ENCODE results near the gene GALNT7.

The GALNT7 gene

DNA sequence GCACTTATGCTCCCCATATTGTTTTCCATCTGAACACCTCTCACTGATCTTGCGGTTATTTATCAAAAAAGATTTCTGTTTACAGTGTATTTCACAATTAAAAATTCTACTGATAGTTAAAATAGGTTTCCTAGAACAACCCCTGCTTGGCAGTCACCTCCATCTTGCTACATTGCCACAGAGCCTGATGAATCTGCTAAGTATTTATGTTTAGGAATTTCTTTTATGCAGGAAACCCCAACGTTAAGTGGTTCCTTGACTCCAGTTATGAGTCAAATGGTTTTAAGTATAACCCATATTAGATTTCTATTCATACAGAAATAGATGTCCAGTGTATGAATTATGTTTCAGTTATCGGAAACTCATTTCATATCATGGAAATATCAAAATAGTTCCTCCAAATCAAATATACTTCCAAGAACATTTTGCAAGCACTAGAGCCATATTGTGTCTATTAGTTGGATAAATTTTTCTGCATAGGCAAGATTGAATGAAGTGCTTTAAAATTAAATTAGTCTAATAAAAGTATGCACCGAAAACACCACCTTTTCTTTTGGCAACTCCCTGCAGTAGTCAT lies 20.6 kb downstream of the GALNT7 start:
- H2AK5ac ChIP-seq (ENCODE audit: low read depth, low read length): no peak overlapping the region
- H3K36me3 ChIP-seq (replicated peaks in 1 of 2; ENCODE audit: control insufficient read depth in 2 of 2, insufficient read depth in 2 of 2, low read length in 2 of 2): no peaks in the 10 kb centered on the region
- no CpG with 5 or more reads among the region's 4 CpGs for WGBS, 2 donors (ENCODE audit: extremely low coverage in 2 of 2, insufficient read length in 2 of 2, insufficient replicate concordance in 1 of 2)

DNA sequence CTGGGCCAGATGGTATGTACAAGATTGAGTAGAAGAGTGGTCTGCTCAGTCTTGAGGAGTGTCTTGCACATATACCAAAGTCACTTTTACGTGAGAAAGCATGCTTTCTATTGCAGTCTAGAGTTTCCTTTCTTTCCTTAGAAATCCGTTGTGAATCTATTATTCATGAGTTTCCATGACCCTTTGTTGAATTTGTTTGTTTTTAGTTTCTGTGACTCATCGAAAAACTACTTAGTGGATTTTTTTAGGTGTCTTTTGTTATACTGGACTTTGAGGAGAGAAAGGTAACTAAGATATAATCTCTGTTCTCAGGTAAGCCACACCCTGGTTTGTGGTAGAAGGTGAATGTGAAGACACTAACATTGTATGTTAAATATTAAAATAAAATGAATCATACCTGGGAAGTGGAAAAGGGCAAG lies 23.0 kb downstream of the GALNT7 start:
- no peak overlapping the region for H3K27ac ChIP-seq (replicated peaks; ENCODE audit: low read length)
- no peak overlapping the region for H4K8ac ChIP-seq (ENCODE audit: low read depth, low read length)
- no peak overlapping the region for H3K9ac ChIP-seq (ENCODE audit: low read depth, low read length, poor library complexity)
- no peak overlapping the region for H2AFZ ChIP-seq (ENCODE audit: low read length)
- no peak overlapping the region for H3K14ac ChIP-seq (ENCODE audit: low read length)
- H3K23ac ChIP-seq (ENCODE audit: low read depth, low read length, poor library complexity): no peak overlapping the region
- WGBS, 2 donors (ENCODE audit: extremely low coverage in 2 of 2, insufficient read length in 2 of 2, insufficient replicate concordance in 1 of 2): no CpG with 5 or more reads among the region's 3 CpGs
- H3K27me3 ChIP-seq (ENCODE audit: control insufficient read depth in 3 of 3, insufficient read depth in 3 of 3, low read depth in 1 of 3, low read length in 3 of 3): no peaks in the 10 kb centered on the region
- no peak overlapping the region for H2BK5ac ChIP-seq (ENCODE audit: low read length)
- H3K4me1 ChIP-seq (ENCODE audit: control insufficient read depth in 2 of 2, insufficient read depth in 1 of 2, low read depth in 1 of 2, low read length in 2 of 2): peaks cover 1 to 16% of the 10 kb centered on the region in 2 donors
- no peak overlapping the region for H4K91ac ChIP-seq (ENCODE audit: low read depth, low read length, poor library complexity)
- H3K9me3 ChIP-seq (replicated peaks in 1 of 2; ENCODE audit: control insufficient read depth in 2 of 2, insufficient read depth in 1 of 2, low read depth in 1 of 2, low read length in 2 of 2): no peaks in the 10 kb centered on the region
- DNase-seq (ENCODE audit: low spot score): no peak
- H2BK15ac ChIP-seq (ENCODE audit: low read length): no peak overlapping the region
- no peak overlapping the region for H2AK5ac ChIP-seq (ENCODE audit: low read depth, low read length)
- no peak overlapping the region for H3K18ac ChIP-seq (ENCODE audit: low read length)
- H3K4me3 ChIP-seq (ENCODE audit: low read length in 2 of 2): no peak overlapping the region
- H3K79me1 ChIP-seq (ENCODE audit: low read depth, low read length): peaks cover 1% of the 10 kb centered on the region
- no peak overlapping the region for H3K4ac ChIP-seq (ENCODE audit: low read length)
- H3K36me3 ChIP-seq (replicated peaks in 1 of 2; ENCODE audit: control insufficient read depth in 2 of 2, insufficient read depth in 2 of 2, low read length in 2 of 2): no peaks in the 10 kb centered on the region
- no peak overlapping the region for H3K4me2 ChIP-seq (ENCODE audit: insufficient read depth, low read length, poor library complexity, severe bottlenecking)
- H2BK12ac ChIP-seq (ENCODE audit: low read length): no peak overlapping the region
- H2BK120ac ChIP-seq (ENCODE audit: low read depth, low read length): no peak overlapping the region

More for the DNA sequence above, 20.6 kb downstream of the GALNT7 start:
- H3K79me1 ChIP-seq (ENCODE audit: low read depth, low read length): no peaks in the 10 kb centered on the region
- no peak overlapping the region for H2BK15ac ChIP-seq (ENCODE audit: low read length)
- H3K4me3 ChIP-seq (ENCODE audit: low read length in 2 of 2): no peak overlapping the region
- no peak overlapping the region for H3K27ac ChIP-seq (replicated peaks; ENCODE audit: low read length)
- no peak for DNase-seq (ENCODE audit: low spot score)
- no peak overlapping the region for H3K23ac ChIP-seq (ENCODE audit: low read depth, low read length, poor library complexity)
- H3K9me3 ChIP-seq (replicated peaks in 1 of 2; ENCODE audit: control insufficient read depth in 2 of 2, insufficient read depth in 1 of 2, low read depth in 1 of 2, low read length in 2 of 2): no peaks in the 10 kb centered on the region
- peaks cover 1 to 16% of the 10 kb centered on the region in 2 donors for H3K4me1 ChIP-seq (ENCODE audit: control insufficient read depth in 2 of 2, insufficient read depth in 1 of 2, low read depth in 1 of 2, low read length in 2 of 2)
- no peak overlapping the region for H3K4ac ChIP-seq (ENCODE audit: low read length)
- no peak overlapping the region for H2BK12ac ChIP-seq (ENCODE audit: low read length)
- H4K91ac ChIP-seq (ENCODE audit: low read depth, low read length, poor library complexity): no peak overlapping the region
- H4K8ac ChIP-seq (ENCODE audit: low read depth, low read length): no peak overlapping the region
- no peaks in the 10 kb centered on the region for H3K27me3 ChIP-seq (ENCODE audit: control insufficient read depth in 3 of 3, insufficient read depth in 3 of 3, low read depth in 1 of 3, low read length in 3 of 3)
- H3K18ac ChIP-seq (ENCODE audit: low read length): no peak overlapping the region
- H3K9ac ChIP-seq (ENCODE audit: low read depth, low read length, poor library complexity): no peak overlapping the region
- no peak overlapping the region for H3K14ac ChIP-seq (ENCODE audit: low read length)
- no peak overlapping the region for H2BK120ac ChIP-seq (ENCODE audit: low read depth, low read length)
- no peak overlapping the region for H2BK5ac ChIP-seq (ENCODE audit: low read length)
- H2AFZ ChIP-seq (ENCODE audit: low read length): no peak overlapping the region
- H3K4me2 ChIP-seq (ENCODE audit: insufficient read depth, low read length, poor library complexity, severe bottlenecking): no peak overlapping the region

DNA sequence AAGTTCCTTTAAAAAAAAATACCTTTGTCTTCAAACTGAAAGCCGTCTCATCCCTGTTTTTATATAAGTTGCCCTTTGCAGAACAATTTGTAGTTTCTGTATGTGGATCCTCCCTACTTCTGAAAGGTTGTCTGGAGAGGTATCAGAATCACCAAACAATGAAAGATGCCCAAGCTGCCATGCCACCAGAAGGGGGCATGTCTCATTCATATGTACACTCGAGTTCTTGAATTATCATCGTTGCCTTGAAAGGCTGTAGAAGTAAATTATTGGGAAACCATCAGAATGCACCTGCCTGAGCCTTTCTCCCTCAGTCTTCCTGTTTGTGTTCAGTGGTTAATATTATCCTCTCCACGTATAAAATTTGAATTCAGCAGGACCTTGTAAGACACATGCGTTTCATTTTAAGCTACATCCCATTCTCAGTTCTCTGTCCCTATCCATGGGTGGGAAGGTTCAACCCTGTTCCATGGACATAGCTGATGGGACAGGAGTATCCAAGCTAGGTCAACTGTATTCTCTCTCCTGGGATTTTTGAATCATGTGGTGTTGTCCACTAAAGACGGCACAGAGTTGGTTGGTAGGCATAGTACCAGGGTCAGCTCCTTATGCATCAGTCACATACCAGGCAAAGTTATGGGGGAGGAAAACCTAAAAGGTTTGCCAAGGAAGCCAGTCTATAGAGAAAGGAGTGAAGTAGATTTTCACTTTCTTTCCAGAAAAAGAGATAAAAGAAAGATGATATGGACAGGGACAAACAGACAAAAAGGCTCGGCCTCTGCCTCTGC lies 24.0 kb downstream of the GALNT7 start:
- WGBS, 2 donors (ENCODE audit: extremely low coverage in 2 of 2, insufficient read length in 2 of 2, insufficient replicate concordance in 1 of 2): no CpG with 5 or more reads among the region's 7 CpGs
- no peak overlapping the region for H3K4me3 ChIP-seq (ENCODE audit: low read length in 2 of 2)
- H3K9me3 ChIP-seq (replicated peaks in 1 of 2; ENCODE audit: control insufficient read depth in 2 of 2, insufficient read depth in 1 of 2, low read depth in 1 of 2, low read length in 2 of 2): no peaks in the 10 kb centered on the region
- H2BK12ac ChIP-seq (ENCODE audit: low read length): no peak overlapping the region
- H2AK5ac ChIP-seq (ENCODE audit: low read depth, low read length): no peak overlapping the region
- no peak overlapping the region for H4K8ac ChIP-seq (ENCODE audit: low read depth, low read length)
- no peak overlapping the region for H3K4ac ChIP-seq (ENCODE audit: low read length)
- H2BK15ac ChIP-seq (ENCODE audit: low read length): no peak overlapping the region
- no peak for DNase-seq (ENCODE audit: low spot score)
- H3K9ac ChIP-seq (ENCODE audit: low read depth, low read length, poor library complexity): no peak overlapping the region
- H3K27me3 ChIP-seq (ENCODE audit: control insufficient read depth in 3 of 3, insufficient read depth in 3 of 3, low read depth in 1 of 3, low read length in 3 of 3): no peaks in the 10 kb centered on the region
- no peak overlapping the region for H3K18ac ChIP-seq (ENCODE audit: low read length)
- no peak overlapping the region for H2BK120ac ChIP-seq (ENCODE audit: low read depth, low read length)
- no peak overlapping the region for H4K91ac ChIP-seq (ENCODE audit: low read depth, low read length, poor library complexity)
- no peaks in the 10 kb centered on the region for H3K36me3 ChIP-seq (replicated peaks in 1 of 2; ENCODE audit: control insufficient read depth in 2 of 2, insufficient read depth in 2 of 2, low read length in 2 of 2)
- H2BK5ac ChIP-seq (ENCODE audit: low read length): no peak overlapping the region
- peaks cover 1 to 16% of the 10 kb centered on the region in 2 donors for H3K4me1 ChIP-seq (ENCODE audit: control insufficient read depth in 2 of 2, insufficient read depth in 1 of 2, low read depth in 1 of 2, low read length in 2 of 2)
- no peak overlapping the region for H3K4me2 ChIP-seq (ENCODE audit: insufficient read depth, low read length, poor library complexity, severe bottlenecking)
- no peak overlapping the region for H3K14ac ChIP-seq (ENCODE audit: low read length)
- H3K23ac ChIP-seq (ENCODE audit: low read depth, low read length, poor library complexity): no peak overlapping the region
- no peak overlapping the region for H3K27ac ChIP-seq (replicated peaks; ENCODE audit: low read length)
- peaks cover 3% of the 10 kb centered on the region for H3K79me1 ChIP-seq (ENCODE audit: low read depth, low read length)
- H2AFZ ChIP-seq (ENCODE audit: low read length): no peak overlapping the region

DNA sequence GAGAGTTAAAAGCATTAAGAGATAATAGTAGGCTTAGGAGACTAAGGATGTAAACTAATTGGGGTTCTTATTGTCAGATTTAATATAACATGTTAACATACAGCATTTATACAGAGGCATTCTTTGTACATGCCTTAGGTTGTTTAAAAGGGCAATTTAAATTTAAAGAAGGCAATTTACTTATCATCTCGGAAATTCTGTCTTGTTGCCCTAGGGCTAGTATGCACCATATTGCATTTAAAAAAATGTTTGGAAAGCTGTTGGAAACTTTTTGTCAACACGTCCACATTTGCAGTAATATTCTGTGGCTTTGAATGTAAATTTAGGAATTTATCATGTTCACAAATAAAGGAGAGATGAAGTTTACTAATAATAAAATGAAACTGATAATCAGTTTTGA lies 25.5 kb downstream of the GALNT7 start:
- no peak overlapping the region for H2BK15ac ChIP-seq (ENCODE audit: low read length)
- H3K23ac ChIP-seq (ENCODE audit: low read depth, low read length, poor library complexity): no peak overlapping the region
- no peak overlapping the region for H3K4me2 ChIP-seq (ENCODE audit: insufficient read depth, low read length, poor library complexity, severe bottlenecking)
- H3K4me3 ChIP-seq (ENCODE audit: low read length in 2 of 2): no peak overlapping the region
- H3K9ac ChIP-seq (ENCODE audit: low read depth, low read length, poor library complexity): no peak overlapping the region
- WGBS, 2 donors (ENCODE audit: extremely low coverage in 2 of 2, insufficient read length in 2 of 2, insufficient replicate concordance in 1 of 2): no CpG with 5 or more reads among the region's 2 CpGs
- H3K18ac ChIP-seq (ENCODE audit: low read length): no peak overlapping the region
- H3K4me1 ChIP-seq (ENCODE audit: control insufficient read depth in 2 of 2, insufficient read depth in 1 of 2, low read depth in 1 of 2, low read length in 2 of 2): peaks cover 1 to 16% of the 10 kb centered on the region in 2 donors
- no peak overlapping the region for H2BK5ac ChIP-seq (ENCODE audit: low read length)
- no peak overlapping the region for H4K8ac ChIP-seq (ENCODE audit: low read depth, low read length)
- peaks cover 5% of the 10 kb centered on the region for H3K79me1 ChIP-seq (ENCODE audit: low read depth, low read length)
- no peak overlapping the region for H3K27ac ChIP-seq (replicated peaks; ENCODE audit: low read length)
- H2AK5ac ChIP-seq (ENCODE audit: low read depth, low read length): no peak overlapping the region
- DNase-seq (ENCODE audit: low spot score): no peak
- H2BK120ac ChIP-seq (ENCODE audit: low read depth, low read length): no peak overlapping the region
- H3K14ac ChIP-seq (ENCODE audit: low read length): no peak overlapping the region
- no peaks in the 10 kb centered on the region for H3K27me3 ChIP-seq (ENCODE audit: control insufficient read depth in 3 of 3, insufficient read depth in 3 of 3, low read depth in 1 of 3, low read length in 3 of 3)
- H3K36me3 ChIP-seq (replicated peaks in 1 of 2; ENCODE audit: control insufficient read depth in 2 of 2, insufficient read depth in 2 of 2, low read length in 2 of 2): no peaks in the 10 kb centered on the region
- H3K9me3 ChIP-seq (replicated peaks in 1 of 2; ENCODE audit: control insufficient read depth in 2 of 2, insufficient read depth in 1 of 2, low read depth in 1 of 2, low read length in 2 of 2): no peaks in the 10 kb centered on the region
- H4K91ac ChIP-seq (ENCODE audit: low read depth, low read length, poor library complexity): no peak overlapping the region
- H2AFZ ChIP-seq (ENCODE audit: low read length): no peak overlapping the region
- H2BK12ac ChIP-seq (ENCODE audit: low read length): no peak overlapping the region
- H3K4ac ChIP-seq (ENCODE audit: low read length): no peak overlapping the region

Measured in neuronal stem cell (in vitro differentiated cells).